Suppressor macrophage (primary cell): ENCODE results near the gene MYO5A.
"Not testable (repeated sequence)": the region's sequence is repeated elsewhere in the genome, so short reads cannot be mapped to it uniquely, and the experiment has no call there.

Source experiments
- DNase-seq, 4 experiments: peaks; one replicate each; pipeline ENCODE4 v3.0.0-alpha.2; 2020 to 2022

MYO5A gene

DNA sequence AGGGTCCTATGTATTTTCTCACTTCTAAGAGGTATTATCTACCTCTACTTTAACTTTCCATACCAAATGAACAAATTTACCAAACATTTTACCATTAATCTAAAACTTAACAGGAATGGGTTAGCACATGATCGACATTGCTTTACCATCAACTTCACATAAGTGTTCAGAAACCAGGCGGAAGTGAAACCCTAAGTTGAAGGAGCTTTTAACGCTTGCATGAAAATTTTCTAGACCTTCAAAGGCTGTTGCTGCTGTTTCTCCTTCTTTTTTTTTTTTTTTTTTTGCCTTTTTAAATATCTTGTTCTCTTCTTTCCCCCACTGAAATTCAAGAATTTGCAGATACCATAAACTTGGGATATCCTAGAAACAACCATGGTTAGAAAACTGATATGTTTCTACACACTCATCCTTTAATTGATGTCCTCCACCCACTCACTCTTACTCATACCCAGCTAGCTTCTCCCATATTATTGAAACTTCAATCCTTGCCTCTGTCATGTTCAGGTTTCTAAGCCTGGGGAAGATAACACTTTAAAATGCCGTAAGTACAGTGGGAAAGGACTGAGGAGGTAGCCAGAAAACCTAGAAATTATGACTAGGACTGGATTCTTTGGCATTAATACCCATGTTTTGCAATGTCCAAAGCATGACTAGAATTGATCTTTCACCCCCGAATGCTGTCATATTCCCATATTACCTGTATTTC, 24.7 kb downstream of the MYO5A start:
- DNase-seq: peak; percentile 70 to 88 (median 79)

DNA sequence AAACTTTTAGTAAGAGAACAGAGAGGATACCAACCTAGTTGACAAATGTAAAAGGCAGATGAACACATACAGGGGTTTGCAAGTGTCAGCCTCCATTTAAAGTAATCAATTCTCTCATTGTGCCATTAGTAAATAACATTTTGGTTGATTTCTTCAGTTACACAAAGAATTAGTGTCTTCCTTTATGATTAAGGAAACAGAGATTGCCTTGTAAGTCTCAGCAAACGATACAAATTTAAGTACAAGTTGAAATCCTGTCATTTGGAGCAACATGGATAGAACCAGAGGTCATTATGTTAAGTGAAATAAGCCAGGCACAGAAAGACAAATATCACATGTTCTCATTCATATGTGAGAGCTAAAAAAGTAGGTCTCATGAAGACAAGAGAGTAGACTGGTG, 26.1 kb downstream of the MYO5A start:
- DNase-seq: no peak

DNA sequence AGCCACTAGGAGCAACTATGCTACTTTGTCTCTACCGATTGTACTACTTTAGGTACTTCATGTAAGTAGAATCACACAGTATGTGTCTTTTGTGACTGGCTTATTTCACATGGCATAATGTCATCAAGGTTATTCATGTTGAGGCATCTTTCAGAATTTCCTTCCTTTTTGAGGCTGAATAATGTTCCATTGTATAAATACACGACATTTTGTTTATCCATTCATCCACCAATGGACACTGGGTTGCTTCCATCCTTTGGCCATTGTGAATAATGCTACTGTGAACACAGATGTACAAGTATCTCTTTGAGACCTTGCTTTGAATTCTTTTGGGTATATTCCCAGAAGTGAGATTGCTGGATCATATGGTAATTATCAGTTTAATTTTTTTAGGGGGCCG, 29.2 kb downstream of the MYO5A start:
- DNase-seq: no peak

DNA sequence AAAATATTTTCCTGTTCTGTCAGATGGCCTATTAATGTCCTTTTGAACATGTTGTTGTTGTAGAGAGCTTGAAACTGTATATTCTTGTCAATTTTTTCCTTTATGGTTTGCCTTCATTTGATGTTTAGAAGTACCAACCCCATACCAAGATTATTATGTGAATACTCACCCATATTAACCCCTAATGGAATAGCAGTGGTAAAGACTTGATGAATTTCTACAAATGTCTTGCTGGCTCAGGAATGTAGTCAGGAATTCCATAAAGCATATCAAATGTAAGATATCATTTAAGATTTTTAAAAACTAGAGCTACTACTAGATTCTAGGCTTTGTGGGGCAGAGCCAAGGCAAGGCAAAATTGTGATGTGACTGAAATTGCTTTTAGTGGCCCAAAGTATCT, 30.0 kb downstream of the MYO5A start:
- no peak for DNase-seq

DNA sequence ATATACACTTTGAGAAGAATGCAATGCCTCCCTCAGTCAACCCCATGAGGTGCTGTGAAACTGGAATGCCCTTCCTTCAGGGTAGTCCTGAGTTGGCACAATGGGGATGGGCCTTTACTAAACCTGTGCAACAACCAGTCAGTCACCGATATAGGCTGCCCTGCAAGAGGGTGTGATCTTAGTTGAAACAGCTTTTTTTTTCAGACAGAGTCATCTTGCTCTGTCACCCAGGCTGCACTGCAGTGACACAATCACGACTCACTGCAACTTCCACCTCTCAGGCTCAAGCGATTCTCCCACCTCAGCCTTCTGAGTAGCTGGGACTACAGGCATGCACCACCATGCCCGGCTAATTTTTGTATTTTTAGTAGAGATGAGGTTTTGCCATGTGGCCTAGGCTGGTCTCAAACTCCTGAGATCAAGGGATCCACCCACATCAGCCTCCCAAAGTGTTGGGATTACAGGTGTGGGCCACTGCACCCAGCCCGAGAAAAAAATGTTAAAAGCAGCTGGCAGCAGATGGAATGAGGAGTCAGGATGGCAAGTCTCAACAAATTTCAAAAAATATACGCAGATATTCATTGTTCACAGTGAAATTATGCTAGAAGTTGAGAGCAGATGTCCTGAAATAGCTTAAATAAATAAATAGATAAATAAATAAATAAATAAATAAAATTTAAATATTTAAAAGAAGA, 31.8 kb downstream of the MYO5A start:
- DNase-seq: peak; percentile 42 to 74 (median 64)

DNA sequence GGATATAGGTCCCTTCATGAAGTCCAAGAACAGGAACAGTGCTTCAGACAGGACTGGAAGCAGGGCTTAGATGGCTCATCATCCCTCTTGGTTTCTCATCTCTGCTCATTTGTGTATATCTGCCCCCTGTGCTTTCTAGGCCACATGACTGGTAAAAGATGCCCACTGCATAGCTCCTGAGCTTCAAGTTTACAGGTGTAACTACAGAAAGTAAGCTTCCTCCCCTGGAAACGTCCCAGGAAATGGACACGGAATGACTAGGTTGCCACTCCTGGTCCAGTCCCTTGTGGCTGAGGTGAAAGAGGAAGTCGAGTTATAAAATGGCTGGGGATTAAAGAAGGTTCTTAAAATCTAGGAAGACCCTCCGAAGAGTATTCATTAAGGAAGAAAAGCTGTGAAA, 32.5 kb downstream of the MYO5A start:
- DNase-seq: no peak

DNA sequence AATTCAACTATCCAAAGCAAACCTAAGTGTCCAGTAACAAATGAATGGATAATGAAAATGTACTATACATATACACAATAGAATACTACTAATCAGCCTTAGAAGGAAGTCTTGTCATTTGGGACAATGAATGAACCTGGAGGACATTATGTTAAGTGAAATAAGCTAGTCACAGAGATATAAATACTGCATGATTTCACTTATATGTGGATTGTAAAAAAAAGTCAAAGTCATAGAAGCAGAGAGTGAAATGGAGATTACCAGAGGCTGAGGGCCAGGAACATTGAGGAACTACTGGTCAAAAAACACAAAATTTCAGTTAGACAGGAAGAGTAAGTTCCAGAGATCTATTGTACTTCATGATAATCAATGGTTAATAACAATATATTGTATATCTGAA, 33.6 kb downstream of the MYO5A start:
- peak in 3 of 4 experiments; percentile 24 to 55 (median 44) for DNase-seq

DNA sequence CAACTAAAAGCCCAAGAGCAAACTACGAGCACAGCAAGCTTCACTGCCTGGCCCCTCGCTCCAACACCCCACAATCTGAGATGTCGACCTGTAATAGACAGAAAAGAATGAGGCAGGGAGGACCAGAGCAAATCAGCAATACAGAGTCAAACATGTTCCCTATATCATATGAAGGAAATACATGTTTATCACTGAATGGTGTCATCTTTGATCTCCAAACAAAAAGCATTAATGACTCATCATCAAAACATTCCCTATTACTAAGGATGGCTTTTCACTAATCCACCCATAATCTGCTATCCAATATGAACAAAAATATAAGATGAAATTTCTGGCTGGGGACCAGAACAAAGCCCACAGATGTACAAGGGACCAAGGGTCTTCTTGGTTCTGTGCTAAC, 34.7 kb downstream of the MYO5A start:
- no peak for DNase-seq

DNA sequence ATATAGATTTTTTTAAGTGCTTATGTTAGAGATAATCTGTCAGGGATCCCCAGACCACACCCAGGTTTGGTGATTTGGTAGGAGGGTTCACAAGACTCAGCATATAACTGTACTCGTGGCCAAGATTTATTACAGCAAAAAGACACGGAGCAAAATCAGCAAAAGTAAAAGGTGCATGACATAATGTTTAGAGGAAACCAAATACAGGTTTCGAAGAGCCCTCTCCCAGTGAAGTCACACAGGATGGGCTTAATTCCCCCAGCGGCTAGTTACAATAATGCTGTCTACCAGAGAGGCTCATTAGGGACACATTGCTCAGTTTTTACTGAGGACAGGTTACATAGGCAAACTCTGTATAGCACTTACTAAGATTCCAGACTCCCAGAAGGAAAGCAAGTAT, 36.5 kb downstream of the MYO5A start:
- DNase-seq: no peak

DNA sequence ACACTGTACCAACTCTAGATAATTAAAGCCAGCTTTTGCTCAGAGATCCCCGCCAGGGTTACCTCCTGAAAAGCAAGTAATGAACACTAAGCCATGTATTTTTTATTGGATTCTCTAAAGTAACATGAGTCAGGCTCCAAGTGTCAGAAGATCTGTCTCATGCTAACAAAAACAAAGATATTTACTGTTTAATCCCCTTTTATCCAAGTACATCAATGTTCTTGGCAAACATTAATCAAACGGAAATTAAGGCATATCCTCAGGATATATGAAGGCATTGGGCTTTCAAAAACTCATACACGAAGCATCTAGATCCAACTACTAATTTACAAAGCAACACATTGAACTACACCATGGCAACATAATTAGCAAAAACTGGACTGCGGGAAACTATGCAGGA, 37.2 kb downstream of the MYO5A start:
- DNase-seq: no peak

DNA sequence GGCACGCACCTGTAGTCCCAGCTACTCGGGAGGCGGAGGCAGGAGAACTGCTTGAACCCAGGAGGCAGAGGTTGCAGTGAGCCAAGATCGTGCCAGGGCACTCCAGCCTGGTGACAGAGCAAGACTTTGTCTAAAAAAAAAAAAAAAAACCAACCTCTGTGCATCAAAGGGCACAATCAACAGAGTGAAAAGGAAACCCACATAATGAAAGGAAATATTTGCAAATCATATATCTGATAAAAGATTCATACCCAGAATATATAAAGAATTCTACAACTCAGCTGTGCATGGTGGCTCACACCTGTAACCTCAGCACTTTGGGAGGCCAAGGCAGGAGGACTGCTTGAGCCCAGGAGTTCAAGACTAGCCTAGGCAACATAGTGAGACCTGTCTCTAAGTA, 39.2 kb downstream of the MYO5A start:
- not testable (repeated sequence) for DNase-seq

DNA sequence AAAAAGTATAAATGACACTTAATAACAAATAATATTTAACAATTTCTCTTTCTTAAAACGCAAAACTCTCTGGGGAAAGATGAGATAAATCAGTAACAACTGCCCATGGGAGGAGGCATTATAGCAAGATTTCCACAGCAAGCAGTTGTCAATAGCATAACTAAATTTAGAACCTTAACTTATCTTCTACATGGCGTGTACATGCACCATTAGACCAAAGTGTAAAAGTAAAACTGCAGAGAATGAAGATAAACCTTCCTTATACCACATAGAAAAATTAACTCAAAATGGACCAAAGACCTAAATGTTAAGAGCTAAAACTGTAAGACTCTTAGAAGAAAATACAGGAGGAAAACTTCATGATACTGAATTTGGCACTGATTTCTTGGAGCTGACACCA, 39.9 kb downstream of the MYO5A start:
- DNase-seq: no peak

DNA sequence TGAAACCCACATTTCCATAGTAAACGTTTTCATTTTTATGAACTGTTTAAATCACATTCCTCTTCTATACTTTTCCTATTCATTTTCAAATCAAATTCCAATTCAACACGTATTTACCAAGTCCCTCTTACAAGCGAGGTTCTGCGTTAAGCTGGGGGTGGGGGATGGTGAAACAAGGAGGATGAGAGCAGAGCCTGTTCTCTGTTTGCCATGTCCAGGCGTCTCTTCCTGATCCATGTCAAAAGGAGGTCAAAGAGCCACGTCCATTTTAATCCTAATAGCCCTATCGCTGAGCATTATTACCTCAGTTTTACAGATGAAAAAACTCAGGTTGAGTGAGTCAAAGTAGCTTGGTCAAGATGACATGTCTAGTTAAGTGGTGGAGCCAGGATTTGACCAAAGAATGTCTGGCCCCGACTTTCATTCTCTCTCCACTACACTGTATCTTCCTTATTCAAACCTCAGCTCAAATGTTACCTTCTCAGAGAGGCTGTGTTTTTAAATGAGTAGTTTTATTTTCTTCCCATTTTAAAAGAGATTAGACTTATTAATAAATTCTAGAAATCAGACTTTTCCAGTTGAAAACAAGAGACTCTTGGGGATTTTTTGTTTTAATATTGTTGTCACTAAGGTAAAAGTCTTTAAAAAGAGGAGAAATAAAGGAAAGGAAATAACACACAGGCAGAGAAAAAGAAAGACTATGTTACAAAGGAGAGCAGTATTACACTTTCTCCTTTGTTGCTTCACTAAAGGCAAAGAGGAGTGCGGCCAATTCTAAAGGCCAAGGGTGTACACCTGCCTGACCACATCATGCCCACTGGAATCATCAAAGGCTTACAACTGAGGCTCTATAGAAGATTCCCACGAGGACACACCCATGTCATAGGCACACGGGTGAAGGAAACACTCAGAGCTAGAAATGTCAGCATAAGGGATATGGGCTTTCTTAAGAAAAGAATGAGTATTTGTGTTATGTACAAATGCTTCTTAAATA, 42.4 kb downstream of the MYO5A start:
- DNase-seq: no peak

DNA sequence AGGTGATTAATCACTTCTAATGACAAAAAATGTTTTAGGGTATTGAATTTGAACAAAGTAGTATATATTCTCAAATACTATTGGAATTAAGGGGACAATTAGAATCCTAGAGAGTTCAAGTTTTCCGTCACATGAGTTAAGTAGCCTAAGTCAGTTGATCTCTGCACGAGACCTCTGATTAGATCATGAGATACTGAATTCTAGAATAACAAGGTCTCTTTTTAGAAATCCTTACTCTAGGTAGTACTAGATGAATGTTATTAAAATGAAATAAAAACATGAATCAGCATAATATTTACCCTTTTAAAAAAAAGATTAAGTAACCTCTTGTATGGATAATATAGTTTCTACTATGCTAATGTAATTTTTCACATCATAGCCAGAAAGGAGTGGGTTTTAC, 43.4 kb downstream of the MYO5A start:
- DNase-seq: no peak

DNA sequence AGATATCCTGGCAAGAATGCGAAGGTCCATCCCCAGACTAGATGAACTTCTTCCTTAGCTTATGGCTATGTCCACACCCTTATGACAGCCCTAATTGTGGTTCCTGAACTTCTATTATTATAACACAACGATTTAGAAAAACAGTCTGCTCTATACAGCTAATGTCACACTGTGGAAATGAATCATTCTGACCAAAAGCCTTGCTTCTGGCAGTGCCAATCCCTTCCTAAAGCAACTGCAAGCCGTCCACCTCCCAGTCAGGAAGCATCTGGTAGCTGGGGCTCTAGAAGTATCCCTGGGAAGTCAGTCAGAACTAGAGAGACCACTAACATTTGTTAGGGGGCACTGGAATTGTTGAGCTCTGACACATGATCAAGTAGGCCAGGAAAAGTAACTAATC, 45.0 kb downstream of the MYO5A start:
- DNase-seq: peak; percentile 64 to 88 (median 79)

DNA sequence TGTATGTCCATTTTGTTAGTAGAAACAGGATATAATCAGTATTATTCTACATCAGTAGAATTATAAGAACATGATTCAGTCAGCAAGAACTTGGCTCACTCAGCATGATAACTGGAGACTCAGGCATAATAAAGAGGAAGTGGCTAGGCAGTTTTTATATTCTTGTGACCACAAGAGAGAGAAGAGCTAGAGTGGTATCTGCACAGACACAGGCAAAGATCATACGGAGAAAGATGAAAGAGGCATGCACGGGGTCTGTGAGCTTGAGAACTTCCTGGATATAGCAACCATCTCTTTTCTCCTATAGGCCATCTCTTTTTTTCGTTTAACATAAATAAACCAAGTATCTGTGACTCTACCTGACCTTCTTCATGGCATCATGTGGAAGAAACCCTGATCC, 46.8 kb downstream of the MYO5A start:
- DNase-seq: peak; percentile 75 to 94 (median 84)

DNA sequence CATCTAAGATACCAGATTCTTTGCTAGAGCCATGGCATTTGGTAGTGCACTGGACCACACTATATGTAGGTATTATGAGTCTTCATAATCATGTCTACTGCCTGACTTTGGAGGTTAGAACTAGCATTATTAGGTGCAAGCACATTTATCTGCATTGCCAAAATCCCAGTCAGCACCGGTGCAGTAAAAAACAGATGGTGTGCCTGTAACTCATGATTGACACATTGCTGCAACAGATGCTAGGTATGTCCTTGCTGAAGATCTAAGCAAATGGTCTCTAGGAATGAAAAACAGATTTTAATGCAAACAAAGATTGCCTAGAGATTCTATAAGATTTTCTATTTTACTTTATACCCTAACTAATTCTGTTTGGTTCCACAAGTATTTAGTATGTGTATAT, 47.7 kb downstream of the MYO5A start:
- DNase-seq: no peak

DNA sequence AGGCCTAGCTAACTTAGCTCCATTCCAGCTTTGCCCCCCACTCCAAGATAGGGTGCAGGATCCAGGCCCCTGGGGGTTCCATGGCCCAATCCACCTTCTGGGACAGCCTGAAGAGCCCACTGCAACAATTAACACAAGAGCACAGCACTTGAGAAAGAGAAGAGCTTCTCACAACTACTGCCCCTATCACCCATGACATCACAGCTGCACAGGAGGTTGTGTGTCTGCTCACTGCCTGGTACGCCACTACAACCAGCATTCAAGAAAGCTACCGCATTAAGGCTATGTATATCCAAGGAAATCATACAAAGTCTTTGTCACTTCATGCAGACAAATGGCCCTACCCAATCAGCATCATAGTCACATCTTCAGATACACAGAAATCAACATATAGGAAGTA, 62.0 kb downstream of the MYO5A start:
- no peak for DNase-seq

DNA sequence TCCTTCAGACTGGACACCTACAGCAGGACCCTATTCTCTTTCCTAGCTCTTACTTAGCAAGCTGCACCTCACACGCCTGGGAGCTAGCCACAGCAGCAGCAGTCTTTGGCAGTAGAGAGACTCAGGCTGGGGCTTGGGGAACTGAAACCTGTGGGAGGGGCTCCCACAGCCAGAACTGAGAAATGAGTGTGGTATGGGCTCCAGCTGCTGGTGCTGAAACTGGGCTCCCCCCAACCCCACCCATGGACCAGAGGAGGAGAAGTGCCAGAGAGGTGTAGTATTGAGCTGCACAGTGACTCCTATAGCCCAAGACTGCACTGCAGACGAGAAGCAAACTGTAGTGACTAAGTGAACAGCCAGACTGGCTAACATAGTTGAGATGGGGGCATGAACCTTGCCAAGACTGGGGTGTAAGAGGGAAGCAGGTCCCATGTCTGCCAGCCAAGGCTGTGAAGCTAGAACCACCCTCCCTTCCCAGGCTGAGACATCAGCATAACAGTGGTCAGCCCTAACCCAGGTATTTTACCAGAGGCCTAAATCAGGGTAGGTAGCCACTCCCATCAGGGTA, 62.5 kb downstream of the MYO5A start:
- peak; percentile 85 to 92 (median 90) for DNase-seq

DNA sequence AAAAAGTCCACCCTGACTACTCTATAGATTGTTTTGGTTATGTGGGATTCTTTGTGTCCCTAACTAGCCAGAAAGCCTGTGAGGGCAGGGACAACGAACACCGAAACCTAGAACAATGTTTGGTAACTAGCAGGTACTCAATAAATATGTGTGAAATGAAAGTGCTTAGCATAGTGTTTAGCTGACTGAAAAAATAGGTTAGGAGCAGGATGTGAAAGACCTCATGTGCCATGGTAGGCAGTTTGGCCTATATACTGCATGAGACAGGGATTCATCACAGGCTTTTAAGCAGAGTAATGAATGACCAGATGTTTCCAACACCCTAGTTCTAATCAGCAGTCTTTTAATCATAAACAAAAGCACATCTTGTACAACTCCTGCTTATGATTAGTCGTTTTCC, 64.2 kb downstream of the MYO5A start:
- DNase-seq: no peak

DNA sequence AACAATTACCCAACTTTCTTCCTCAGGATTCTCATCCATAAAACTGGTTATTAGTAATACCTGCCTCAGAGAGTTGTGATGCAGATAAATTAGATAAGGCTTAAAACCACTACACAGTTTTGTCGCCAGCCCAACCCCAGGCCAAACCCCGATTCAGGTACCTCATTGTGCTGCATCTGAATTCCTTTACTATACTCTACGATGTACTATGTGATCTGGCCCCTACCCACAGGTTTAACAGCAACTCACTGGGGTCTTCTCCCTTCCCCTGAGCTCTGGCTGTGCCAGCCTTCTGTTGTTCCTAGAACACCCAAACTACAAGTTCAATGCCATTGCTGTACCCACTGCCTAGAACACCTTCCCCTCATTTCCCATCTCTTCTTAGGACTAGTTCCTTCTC, 64.6 kb downstream of the MYO5A start:
- no peak for DNase-seq

DNA sequence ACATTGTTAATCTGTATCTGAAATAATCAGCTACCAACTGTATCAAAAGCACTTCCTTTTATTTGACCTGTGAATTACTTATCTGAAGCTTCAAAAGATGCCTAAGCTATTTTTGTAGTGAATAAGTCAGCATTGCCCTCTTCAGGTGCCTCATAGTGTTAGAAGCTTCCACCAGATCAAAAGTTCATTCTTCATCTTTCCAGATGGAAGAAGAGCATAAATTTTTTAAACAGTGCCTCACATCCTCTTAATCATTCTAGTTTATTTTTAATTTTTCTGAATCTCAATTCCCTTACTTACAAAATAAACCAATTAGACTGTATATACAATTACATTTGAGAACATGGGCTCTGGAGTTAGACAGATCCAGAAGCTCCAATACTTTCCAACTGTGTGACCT, 65.0 kb downstream of the MYO5A start:
- no peak for DNase-seq

DNA sequence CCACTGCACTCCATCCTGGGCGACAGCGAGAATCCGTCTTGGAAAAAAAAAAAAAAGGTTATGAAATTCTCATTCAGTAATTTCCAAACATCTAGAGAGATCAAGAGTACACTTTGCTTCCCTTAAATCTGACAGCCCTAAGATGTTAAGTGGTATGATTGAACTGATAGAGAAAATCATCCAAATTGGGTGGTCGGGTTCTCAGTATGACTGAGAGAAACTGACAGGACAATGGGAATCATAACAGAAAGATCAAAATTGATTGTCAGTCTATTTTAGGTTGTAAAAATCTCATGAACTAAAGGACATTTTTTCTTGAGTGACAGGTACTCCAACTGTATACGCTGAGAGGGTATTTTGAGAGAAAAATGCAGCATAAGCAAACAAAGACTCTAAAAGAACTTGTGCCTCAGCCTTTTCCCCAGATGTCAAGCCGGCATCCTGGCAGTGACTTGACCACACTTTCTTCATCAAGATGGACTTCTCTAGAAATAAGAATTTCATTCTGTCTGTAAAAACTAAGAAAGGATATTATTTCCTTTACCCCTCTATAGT, 65.8 kb downstream of the MYO5A start:
- DNase-seq: no peak
